Measurements from ENCODE around the gene C10orf53.

Gene C10orf53

DNA sequence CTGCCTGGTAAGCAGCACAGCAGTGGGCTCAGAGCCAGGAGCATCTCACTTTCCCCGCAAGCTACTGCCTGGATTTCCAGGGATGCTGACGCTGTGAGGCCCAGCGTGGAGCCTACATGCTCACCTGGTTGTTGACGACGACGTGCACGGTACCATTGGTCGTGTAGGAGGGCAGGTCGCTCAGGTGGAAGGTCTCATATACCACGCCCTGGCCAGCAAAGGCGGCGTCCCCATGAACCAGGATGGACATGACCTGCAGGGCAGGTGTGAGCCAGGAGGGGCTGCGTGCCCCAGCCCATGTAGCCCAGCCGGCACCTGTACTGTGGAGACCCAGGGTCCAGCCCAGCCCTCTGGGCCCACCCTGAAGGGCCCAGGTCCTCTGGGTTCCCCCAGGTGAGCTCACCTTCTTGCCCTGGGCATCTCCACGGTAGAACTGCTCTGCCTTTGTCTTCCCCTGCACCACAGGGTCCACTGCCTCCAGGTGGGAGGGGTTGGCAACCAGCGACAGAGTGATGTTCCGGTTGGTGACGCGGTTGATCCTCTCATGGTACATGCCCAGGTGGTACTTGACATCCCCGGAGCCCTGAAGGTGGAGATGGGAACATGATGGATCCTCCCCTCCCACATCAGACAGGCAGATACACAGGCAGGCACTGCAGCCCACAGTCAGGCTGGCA lies 67.3 kb downstream of the C10orf53 start:
- no peak for DNase-seq (ENCODE audit: low read depth)
- H3K4me3 ChIP-seq (ENCODE audit: control insufficient read depth, low read depth, low read length) = no peak overlapping the region
- TF ChIP-seq, protein P1, sequence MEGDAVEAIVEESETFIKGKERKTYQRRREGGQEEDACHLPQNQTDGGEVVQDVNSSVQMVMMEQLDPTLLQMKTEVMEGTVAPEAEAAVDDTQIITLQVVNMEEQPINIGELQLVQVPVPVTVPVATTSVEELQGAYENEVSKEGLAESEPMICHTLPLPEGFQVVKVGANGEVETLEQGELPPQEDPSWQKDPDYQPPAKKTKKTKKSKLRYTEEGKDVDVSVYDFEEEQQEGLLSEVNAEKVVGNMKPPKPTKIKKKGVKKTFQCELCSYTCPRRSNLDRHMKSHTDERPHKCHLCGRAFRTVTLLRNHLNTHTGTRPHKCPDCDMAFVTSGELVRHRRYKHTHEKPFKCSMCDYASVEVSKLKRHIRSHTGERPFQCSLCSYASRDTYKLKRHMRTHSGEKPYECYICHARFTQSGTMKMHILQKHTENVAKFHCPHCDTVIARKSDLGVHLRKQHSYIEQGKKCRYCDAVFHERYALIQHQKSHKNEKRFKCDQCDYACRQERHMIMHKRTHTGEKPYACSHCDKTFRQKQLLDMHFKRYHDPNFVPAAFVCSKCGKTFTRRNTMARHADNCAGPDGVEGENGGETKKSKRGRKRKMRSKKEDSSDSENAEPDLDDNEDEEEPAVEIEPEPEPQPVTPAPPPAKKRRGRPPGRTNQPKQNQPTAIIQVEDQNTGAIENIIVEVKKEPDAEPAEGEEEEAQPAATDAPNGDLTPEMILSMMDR (conservative IDR thresholded peaks at IDR 0.05; ENCODE audit: control insufficient read depth, insufficient read depth, low read depth, low read length) = no peak
